CD4-positive, CD25-positive, alpha-beta regulatory T cell (primary cell): ENCODE data around the gene ADGRB2. TPM values are rescaled to one million over a fixed set of nuclear protein-coding genes. Genes with fewer than 3 reads are reported as not detected.

Experiments
- ATAC-seq, 2 donors: fragments of 150-1000 bp; cut with Tn5 transposase; one replicate each; pipeline ENCODE4 v1.10.0; 2021; ENCODE audit warnings: low read depth in 2 of 2, moderate number of reproducible peaks in 2 of 2, moderate library complexity in 1 of 2
- DNase-seq, 3 donors: peaks; one replicate each; pipeline versions ENCODE4 v3.0.0 to v3.0.0-alpha.2; 2012 to 2022; ENCODE audit warnings: mixed read lengths in 1 of 3
- H3K27ac ChIP-seq: one replicate; pipeline ENCODE4 v1.7.0; 2013; ENCODE audit warnings: mild to moderate bottlenecking, low read length; ENCODE audit not compliant: insufficient read depth, poor library complexity, severe bottlenecking
- H3K27me3 ChIP-seq: one replicate; pipeline ENCODE4 v1.7.0; 2013; ENCODE audit warnings: low read length; ENCODE audit not compliant: control insufficient read depth, insufficient read depth
- H3K36me3 ChIP-seq: one replicate; pipeline ENCODE4 v1.7.0; 2013; ENCODE audit warnings: mild to moderate bottlenecking, low read length, moderate library complexity; ENCODE audit not compliant: control insufficient read depth, insufficient read depth
- H3K4me1 ChIP-seq: 2 replicates; pipeline ENCODE4 v1.7.0; 2013; ENCODE audit warnings: mild to moderate bottlenecking, low read length; ENCODE audit not compliant: insufficient read depth, control insufficient read depth, poor library complexity, severe bottlenecking
- H3K4me3 ChIP-seq: one replicate; pipeline ENCODE4 v1.7.0; 2013; ENCODE audit warnings: low read depth, mild to moderate bottlenecking, low read length, moderate library complexity
- H3K9me3 ChIP-seq, 2 experiments: 1 replicate in 1 of 2; 2 replicates in 1 of 2; pipeline ENCODE4 v1.7.0; 2013; ENCODE audit warnings: low read length in 2 of 2, mild to moderate bottlenecking in 1 of 2, moderate library complexity in 1 of 2; ENCODE audit not compliant: control insufficient read depth in 2 of 2
- H3K27ac Mint-ChIP-seq, 3 donors: one replicate each; pipeline ENCODE4 v1.8.0; 2020 to 2022; ENCODE audit warnings: mild to moderate bottlenecking in 3 of 3, mixed read lengths in 3 of 3, moderate library complexity in 2 of 3
- H3K27me3 Mint-ChIP-seq: one replicate; pipeline ENCODE4 v1.8.0; 2022; ENCODE audit warnings: mild to moderate bottlenecking, mixed read lengths
- H3K36me3 Mint-ChIP-seq: one replicate; pipeline ENCODE4 v1.8.0; 2020; ENCODE audit warnings: mixed read lengths
- H3K4me1 Mint-ChIP-seq, 4 donors: one replicate each; pipeline ENCODE4 v1.8.0; 2020 to 2022; ENCODE audit warnings: mixed read lengths in 4 of 4, mild to moderate bottlenecking in 1 of 4
- H3K4me3 Mint-ChIP-seq, 4 donors: one replicate each; pipeline ENCODE4 v1.8.0; 2020 to 2022; ENCODE audit warnings: mild to moderate bottlenecking in 4 of 4, mixed read lengths in 4 of 4, moderate library complexity in 3 of 4
- H3K9me3 Mint-ChIP-seq, 7 donors: one replicate each; pipeline ENCODE4 v1.8.0; 2020 to 2022; ENCODE audit warnings: mixed read lengths in 7 of 7, mild to moderate bottlenecking in 3 of 7, moderate library complexity in 2 of 7
- polyA plus RNA-seq, 4 donors: library from polyadenylated mRNA; unstranded; fragments of 300-500 nt; fragmentation: Illumina TruSeq; gene quantifications; one replicate each; pipeline ENCODE4 v1.2.3, GENCODE V29; 2021
- total RNA-seq: library from RNA; stranded (reverse); gene quantifications from one replicate; pipeline ENCODE4 v1.2.3, GENCODE V29; 2022

The ADGRB2 gene
- total and polyA plus RNA-seq, 5 donors from 2014 or later, result 0.19 to 1.9 (median 0.42) TPM

DNA sequence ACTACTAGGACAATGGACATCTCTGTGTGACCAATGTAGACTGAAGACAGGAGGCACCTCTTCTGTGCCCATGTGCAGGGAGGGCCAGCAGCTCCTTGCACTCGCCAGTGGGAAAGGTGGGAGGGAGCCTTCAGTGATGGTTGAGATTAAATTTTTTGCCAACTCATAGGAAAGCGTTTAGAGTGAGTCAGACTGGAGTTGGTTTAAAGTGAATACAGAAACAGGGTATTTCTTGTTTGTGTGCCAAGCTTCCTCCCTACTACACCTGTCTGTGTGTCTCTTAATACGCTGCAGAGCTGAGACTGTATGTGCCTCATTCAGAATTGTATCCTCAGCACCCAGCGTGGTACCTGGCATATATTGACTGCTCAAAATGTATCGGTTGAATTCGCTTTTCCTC, 46.8 kb downstream of the ADGRB2 start:
- Histone ChIP-seq H3K9me3 (no peaks in the 10 kb centered on the region), H3K4me1 (peaks cover 15% of the 10 kb centered on the region), H3K27ac (no peak overlapping the region), H3K4me3 (no peak overlapping the region), H3K27me3 (peaks cover 11% of the 10 kb centered on the region), H3K36me3 (no peaks in the 10 kb centered on the region)
- Mint-ChIP-seq H3K4me3 (no peak overlapping the region), H3K27ac (peak overlapping the region in 1 of 3 donors; percentile 17), H3K27me3 (peaks cover 50% of the 10 kb centered on the region), H3K36me3 (peaks cover under 1% of the 10 kb centered on the region), H3K9me3 (peaks cover 0 to 6% (median 0%) of the 10 kb centered on the region in 7 donors), H3K4me1 (peaks cover 0 to 24% (median 2%) of the 10 kb centered on the region in 4 donors)
- DNase-seq (no peak), ATAC-seq (no peak)

DNA sequence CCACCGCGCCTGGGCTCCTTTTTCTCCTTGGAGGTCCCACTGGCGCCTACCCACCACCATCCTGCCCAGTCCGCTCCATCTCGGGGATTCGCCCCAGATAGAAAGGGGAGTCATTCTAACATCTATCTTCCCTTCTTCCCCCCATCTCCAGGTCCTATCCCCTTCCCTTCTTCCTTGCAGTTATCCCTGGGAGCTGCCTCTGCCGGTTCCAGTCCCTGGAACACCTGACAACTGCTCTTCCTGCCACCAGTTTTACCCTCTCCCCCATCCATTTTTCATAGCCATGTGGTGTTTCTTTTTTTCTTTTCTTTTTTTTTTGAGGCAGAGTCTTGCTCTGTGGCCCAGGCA, 48.3 kb downstream of the ADGRB2 start:
- ATAC-seq (no peak), DNase-seq (no peak)
- Mint-ChIP-seq H3K4me1 (peaks cover 0 to 24% (median 2%) of the 10 kb centered on the region in 4 donors), H3K36me3 (peaks cover 3% of the 10 kb centered on the region), H3K4me3 (peak overlapping the region in 2 of 4 donors; percentile 67 to 81), H3K9me3 (peaks cover 0 to 6% (median 0%) of the 10 kb centered on the region in 7 donors), H3K27me3 (peaks cover 55% of the 10 kb centered on the region), H3K27ac (peak overlapping the region in 2 of 3 donors; percentile 29 to 84)
- H3K4me3 ChIP-seq, result no peak overlapping the region
- H3K27ac ChIP-seq, result no peak overlapping the region
- peaks cover 13% of the 10 kb centered on the region for H3K27me3 ChIP-seq
- no peaks in the 10 kb centered on the region for H3K36me3 ChIP-seq
- H3K4me1 ChIP-seq, result peaks cover 15% of the 10 kb centered on the region
- no peaks in the 10 kb centered on the region for H3K9me3 ChIP-seq

DNA sequence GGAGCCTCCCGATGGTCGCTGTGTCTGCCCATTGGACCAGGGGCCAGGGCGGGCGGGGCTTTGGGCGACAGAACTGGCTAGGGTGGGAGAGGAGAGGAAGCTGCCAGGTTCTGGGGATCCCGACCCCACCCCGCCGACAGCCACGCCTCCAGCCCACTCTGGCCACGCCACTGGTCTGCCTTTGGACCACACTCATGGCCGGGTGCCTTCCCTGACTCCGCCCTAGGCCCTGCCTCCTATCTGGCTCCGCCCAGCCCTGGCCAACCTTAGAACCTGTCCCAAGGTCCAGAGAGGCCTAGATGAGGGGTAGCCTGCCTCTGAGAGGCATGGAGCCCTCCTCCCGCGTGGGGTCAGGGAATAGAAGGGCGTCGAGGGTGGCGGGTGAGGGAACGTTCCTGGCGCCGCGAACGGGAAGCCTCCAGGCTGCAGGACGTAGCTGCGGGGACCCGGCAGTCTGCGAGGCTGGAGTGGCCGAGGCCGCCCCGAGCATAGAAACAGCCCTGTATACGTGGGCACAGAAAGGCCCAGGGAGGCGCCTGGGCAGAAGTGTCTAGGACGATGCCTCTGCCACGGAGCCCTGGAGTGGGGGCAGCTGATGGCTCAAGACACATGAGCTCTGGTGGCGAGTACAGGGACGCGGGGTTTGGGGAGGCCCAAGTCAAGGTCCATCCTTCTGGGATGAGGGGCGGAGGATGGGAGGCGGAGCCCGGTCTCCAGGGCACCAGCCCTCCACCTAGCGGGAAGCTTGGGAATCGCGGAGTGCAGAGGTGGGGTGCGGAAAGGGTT, 48.9 kb downstream of the ADGRB2 start:
- Histone ChIP-seq H3K27ac (no peak overlapping the region), H3K4me3 (no peak overlapping the region), H3K4me1 (peaks cover 15% of the 10 kb centered on the region), H3K9me3 (no peaks in the 10 kb centered on the region), H3K36me3 (no peaks in the 10 kb centered on the region), H3K27me3 (peaks cover 15% of the 10 kb centered on the region)
- Mint-ChIP-seq H3K9me3 (peaks cover 0 to 6% (median 0%) of the 10 kb centered on the region in 7 donors), H3K27ac (no peak overlapping the region), H3K27me3 (peaks cover 55% of the 10 kb centered on the region), H3K4me3 (peak overlapping the region in 2 of 4 donors; percentile 67 to 81), H3K4me1 (peaks cover 0 to 24% (median 2%) of the 10 kb centered on the region in 4 donors), H3K36me3 (peaks cover 3% of the 10 kb centered on the region)
- DNase-seq, result no peak
- ATAC-seq, result no peak

DNA sequence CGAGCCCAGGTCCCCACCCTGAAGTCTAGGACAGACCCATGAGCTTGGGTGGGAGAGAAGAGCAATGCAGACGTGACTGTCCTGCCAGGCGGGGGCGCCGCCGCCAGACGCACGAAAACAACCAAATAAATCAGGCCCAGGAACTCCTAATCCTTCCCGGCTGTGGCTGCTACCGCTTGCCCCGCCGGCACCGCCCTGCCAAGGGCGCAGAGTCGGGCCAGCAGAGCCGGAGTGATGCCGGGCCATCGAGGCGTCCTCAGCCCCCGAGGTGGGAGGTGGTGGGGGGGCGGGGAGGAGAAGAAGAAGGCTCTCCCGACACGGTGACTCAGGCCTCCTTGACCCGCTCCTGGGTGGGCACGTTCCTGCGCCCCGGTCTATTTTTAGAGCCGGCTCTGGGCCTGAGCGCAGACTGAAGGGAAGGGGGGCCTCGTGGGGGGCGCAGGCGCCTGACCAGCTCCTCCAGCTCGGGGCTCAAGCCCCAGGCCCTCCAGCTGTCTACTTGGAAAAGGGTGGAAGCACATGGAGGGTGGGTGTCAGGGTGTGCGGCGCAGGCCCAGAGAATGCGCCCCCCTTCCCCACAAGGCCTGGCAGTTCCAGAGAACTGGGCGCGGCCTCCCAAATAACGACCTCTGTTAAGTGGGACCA, 49.6 kb downstream of the ADGRB2 start:
- Mint-ChIP-seq H3K27ac (no peak overlapping the region), H3K9me3 (peaks cover 0 to 6% (median 0%) of the 10 kb centered on the region in 7 donors), H3K4me3 (peak overlapping the region in 2 of 4 donors; percentile 54 to 57), H3K36me3 (peaks cover 3% of the 10 kb centered on the region), H3K27me3 (peaks cover 55% of the 10 kb centered on the region), H3K4me1 (peaks cover 0 to 24% (median 2%) of the 10 kb centered on the region in 4 donors)
- ATAC-seq (no peak), DNase-seq (peak in 1 of 3 donors; percentile 24)
- Histone ChIP-seq H3K27ac (no peak overlapping the region), H3K4me3 (no peak overlapping the region), H3K36me3 (no peaks in the 10 kb centered on the region), H3K9me3 (no peaks in the 10 kb centered on the region), H3K4me1 (peaks cover 15% of the 10 kb centered on the region), H3K27me3 (peaks cover 15% of the 10 kb centered on the region)

DNA sequence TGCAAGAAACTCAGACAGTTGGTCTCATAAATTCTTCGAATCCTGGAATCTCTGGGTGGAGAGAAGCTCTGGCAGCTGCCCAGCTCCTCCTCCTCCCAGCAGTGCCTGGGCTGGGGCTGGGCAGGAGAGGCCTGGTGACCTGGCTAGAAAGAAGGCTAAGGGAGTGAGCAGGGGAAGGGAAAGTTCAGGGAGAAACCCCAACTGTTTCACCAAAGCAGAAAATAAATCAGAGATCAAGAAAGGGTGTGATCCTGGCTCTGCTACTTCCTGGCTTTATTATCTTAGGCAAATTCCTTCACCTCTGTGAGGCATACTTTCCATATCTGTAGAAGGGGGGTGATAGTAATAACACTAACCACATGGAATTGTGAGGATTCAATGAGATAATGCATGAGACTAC, 51.5 kb downstream of the ADGRB2 start:
- Mint-ChIP-seq H3K36me3 (peaks cover 3% of the 10 kb centered on the region), H3K27ac (no peak overlapping the region), H3K27me3 (peaks cover 54% of the 10 kb centered on the region), H3K9me3 (peaks cover 0 to 3% (median 0%) of the 10 kb centered on the region in 7 donors), H3K4me1 (peaks cover 0 to 27% (median 4%) of the 10 kb centered on the region in 4 donors), H3K4me3 (no peak overlapping the region)
- Histone ChIP-seq H3K27me3 (peaks cover 16% of the 10 kb centered on the region), H3K36me3 (no peaks in the 10 kb centered on the region), H3K4me1 (peaks cover 17% of the 10 kb centered on the region), H3K9me3 (no peaks in the 10 kb centered on the region), H3K4me3 (no peak overlapping the region), H3K27ac (no peak overlapping the region)
- no peak for DNase-seq
- no peak for ATAC-seq

DNA sequence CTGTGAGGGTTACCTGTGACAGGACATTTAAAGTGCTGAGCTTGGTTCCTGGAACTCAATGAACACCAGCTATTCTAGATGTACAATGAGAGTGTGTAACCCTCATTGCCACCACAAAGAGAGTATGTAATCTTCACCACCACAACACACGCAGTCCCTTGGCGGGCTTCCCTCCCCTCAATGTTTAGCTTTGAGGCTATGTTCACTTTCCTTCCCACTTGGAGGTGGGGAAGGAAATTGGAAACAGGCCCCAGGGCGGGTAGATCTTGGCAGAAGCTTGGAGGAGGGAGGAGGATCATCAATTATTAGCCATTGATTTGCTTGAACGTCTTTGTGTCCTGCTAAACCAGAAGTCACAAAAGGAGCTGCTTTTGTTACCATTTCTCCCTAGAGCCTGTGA, 52.1 kb downstream of the ADGRB2 start:
- H3K9me3 ChIP-seq, result no peaks in the 10 kb centered on the region
- peaks cover 0 to 29% (median 5%) of the 10 kb centered on the region in 4 donors for H3K4me1 Mint-ChIP-seq
- peaks cover 52% of the 10 kb centered on the region for H3K27me3 Mint-ChIP-seq
- no peak overlapping the region for H3K27ac ChIP-seq
- H3K4me1 ChIP-seq, result peaks cover 18% of the 10 kb centered on the region
- H3K9me3 Mint-ChIP-seq, result peaks cover 0 to 3% (median 0%) of the 10 kb centered on the region in 7 donors
- peaks cover 16% of the 10 kb centered on the region for H3K27me3 ChIP-seq
- peaks cover 3% of the 10 kb centered on the region for H3K36me3 Mint-ChIP-seq
- no peak for DNase-seq
- H3K4me3 ChIP-seq, result no peak overlapping the region
- no peaks in the 10 kb centered on the region for H3K36me3 ChIP-seq
- ATAC-seq, result no peak
- H3K27ac Mint-ChIP-seq, result no peak overlapping the region
- no peak overlapping the region for H3K4me3 Mint-ChIP-seq

DNA sequence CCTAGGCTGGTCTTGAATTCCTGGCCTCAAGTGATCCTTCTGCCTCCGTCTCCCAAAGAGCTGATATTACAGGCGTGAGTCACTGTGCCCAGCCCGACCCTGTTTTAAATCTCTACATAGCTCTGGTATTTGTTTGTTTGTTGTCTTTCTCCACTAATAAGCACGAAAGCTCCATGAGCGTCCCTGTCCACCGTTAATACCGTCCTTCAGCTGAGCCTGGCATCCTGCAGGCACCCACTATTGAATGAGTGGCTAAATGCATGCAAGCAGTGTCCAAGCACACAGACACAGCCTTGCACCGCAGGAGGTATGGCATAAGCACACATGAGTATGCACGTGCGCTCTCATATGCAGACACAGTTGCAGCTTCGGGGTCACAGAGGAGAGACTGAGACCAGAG, 55.8 kb downstream of the ADGRB2 start:
- no peak overlapping the region for H3K4me3 ChIP-seq
- DNase-seq (no peak), ATAC-seq (no peak)
- Mint-ChIP-seq H3K9me3 (peaks cover 0 to 3% (median 0%) of the 10 kb centered on the region in 7 donors), H3K4me3 (no peak overlapping the region), H3K36me3 (peaks cover 3% of the 10 kb centered on the region), H3K4me1 (peaks cover 0 to 23% (median 8%) of the 10 kb centered on the region in 4 donors), H3K27ac (no peak overlapping the region), H3K27me3 (peaks cover 42% of the 10 kb centered on the region)
- no peak overlapping the region for H3K27ac ChIP-seq
- H3K4me1 ChIP-seq, result peaks cover 14% of the 10 kb centered on the region
- peaks cover 12% of the 10 kb centered on the region for H3K27me3 ChIP-seq
- H3K36me3 ChIP-seq, result no peaks in the 10 kb centered on the region
- H3K9me3 ChIP-seq, result no peaks in the 10 kb centered on the region
